Heart right ventricle (tissue), 16 donors: ENCODE data around the gene ANKRD33B. TPM values are rescaled to one million over a fixed set of nuclear protein-coding genes. Genes with fewer than 3 reads are reported as not detected.
"Not testable (repeated sequence)": the region's sequence is repeated elsewhere in the genome, so short reads cannot be mapped to it uniquely, and the experiment has no call there.

Source experiments
- ATAC-seq, 8 donors: fragments of 200-7000 bp; cut with Tn5 transposase; one replicate each; pipeline ENCODE4 v1.9.1; 2020; ENCODE audit warnings: mild to moderate bottlenecking in 8 of 8, moderate library complexity in 8 of 8, moderate number of reproducible peaks in 1 of 8
- DNase-seq, 2 donors: peaks; one replicate each; pipeline ENCODE4 v3.0.0-alpha.2; 2020
- H3K27ac ChIP-seq, 10 donors: fragments of 200-600 bp; sonication (generic) in 2 of 10; one replicate each; pipeline versions ENCODE4 v1.5.0 to v1.8.0; 2020 to 2022; ENCODE audit warnings: mild to moderate bottlenecking in 3 of 10
- H3K27me3 ChIP-seq, 7 donors: fragments of 200-600 bp; one replicate each; pipeline ENCODE4 v1.8.0; 2021 to 2022; ENCODE audit warnings: mild to moderate bottlenecking in 2 of 7
- H3K36me3 ChIP-seq, 9 donors: fragments of 200-600 bp; sonication (generic) in 1 of 9; one replicate each; pipeline versions ENCODE4 v1.5.0 to v1.8.0; 2020 to 2022; ENCODE audit warnings: mild to moderate bottlenecking in 2 of 9
- H3K4me1 ChIP-seq, 9 donors: fragments of 200-600 bp; sonication (generic) in 1 of 9; one replicate each; pipeline versions ENCODE4 v1.5.0 to v1.8.0; 2020 to 2022; ENCODE audit warnings: mild to moderate bottlenecking in 4 of 9
- H3K4me3 ChIP-seq, 10 donors: fragments of 200-600 bp; sonication (generic) in 2 of 10; one replicate each; pipeline versions ENCODE4 v1.5.0 to v1.8.0; 2020 to 2022; ENCODE audit warnings: mild to moderate bottlenecking in 7 of 10, moderate library complexity in 2 of 10
- H3K9me3 ChIP-seq, 11 donors: fragments of 200-600 bp in 10 of 11; sonication (generic) in 2 of 11; one replicate each; pipeline versions ENCODE4 v1.5.0 to v1.8.0; 2013 to 2022; ENCODE audit warnings: mild to moderate bottlenecking in 2 of 11, control low read depth in 1 of 11, moderate library complexity in 1 of 11
- CTCF ChIP-seq, 9 donors: fragments of 200-600 bp; sonication (generic) in 2 of 9; IDR thresholded peaks; one replicate each; pipeline versions ENCODE4 v1.5.0 to v1.8.0; 2021 to 2022; ENCODE audit warnings: antibody characterized with exemption in 9 of 9, mild to moderate bottlenecking in 5 of 9, moderate library complexity in 1 of 9
- WGBS, 2 donors: extraction: QIAGEN DNeasy Blood & Tissue Kit; methylation state at CpG; one replicate each; pipeline ENCODE4 v1.1.7; 2013; ENCODE audit warnings: inconsistent platforms in 1 of 2; 5-methylcytosine and 5-hydroxymethylcytosine counted together
- intact Hi-C, 10 donors: fragments of 100-400 bp; cut with DNase I; formaldehyde crosslinking; loops; one replicate each; pipeline versions ENCODE4 v1.11.1 to v1.14.2; 2022
- polyA plus RNA-seq, 2 donors: library from polyadenylated mRNA; stranded (reverse); fragments of 200-250 nt; gene quantifications; one replicate each; pipeline ENCODE4 v1.2.3, GENCODE V29; 2013
- total RNA-seq, 10 donors: library from RNA; stranded (reverse); fragmentation: NEBNext Ultra II Directional in 3 of 10; extraction: Animal tissue kit (Norgen Biotek cat#: 25700) in 3 of 10; gene quantifications; one replicate each; pipeline versions ENCODE4 v1.2.1 to v1.2.4, GENCODE V29; 2021 to 2023
- donor health status: Arrhythmogenic right ventricular cardiomyopathy.
- donor health status: ischemic (EF 13 %, LVEDD 7.1; RV severe dilation, severe dysfunction).
- donor health status: healthy with polysubstance abuse.
- donor health status: DM: no; HTN: yes; CAD: no.
- donor health status: DM: no; HTN: no; CAD: no.
- donor health status: ischemic (EF 25% LVEDD 6.9; RV normal size, moderate dysfunction).
- donor health status: ischemic (EF 25% LVEDD 5.7; RV mildly dilated, moderate dysfunction).
- donor health status: healthy.
- donor health status: DM: yes; HTN: yes; CAD: no.
- donor health status: Ischemic cardiomyopathy.
- donor health status: ischemic (EF 35%, LVEDD 5.7; RV mildly dilated, moderate dysfunction).
- donor health status: nonischemic (EF 11% LVEDD 7.7; RV severe dilation, severe dysfunction).
- donor health status: DM: yes; HTN: yes; CAD: no.
- donor health status: PGD.
- donor health status: ischemic (EF 29% LVEDD 5.4; RV normal size, mild dysfunction).
- donor health status: nonischemic (EF 23%, LVEDD 6.1; RV moderate dilation, normal function).

ANKRD33B gene
- total and polyA plus RNA-seq, 12 donors = 0.46 to 33.0 (median 13.3) TPM

GRCh38 chr5:10662083-10662482, 98.2 kb downstream of the ANKRD33B start:
- Histone ChIP-seq H3K27me3 (no peaks in the 10 kb centered on the region), H3K9me3 (peaks cover 0 to 4% (median 0%) of the 10 kb centered on the region in 11 donors), H3K36me3 (no peaks in the 10 kb centered on the region), H3K4me1 (peaks cover 0 to 12% (median 9%) of the 10 kb centered on the region in 9 donors), H3K4me3 (no peak overlapping the region), H3K27ac (no peak overlapping the region)
- DNase-seq = no peak
- peak in 1 of 8 donors; percentile 18 for ATAC-seq
- WGBS, 2 donors = 88 to 92% methylated on average over 11 of the region's 11 CpGs
- no peak for TF ChIP-seq CTCF (IDR thresholded peaks at IDR 0.05)
- intact Hi-C loops = no loop called here

GRCh38 chr5:10662661-10663488, 99.0 kb downstream of the ANKRD33B start:
- ATAC-seq (peak in 1 of 8 donors; percentile 16), DNase-seq (no peak)
- H3K36me3 ChIP-seq = no peaks in the 10 kb centered on the region
- no peak overlapping the region for H3K4me3 ChIP-seq
- H3K4me1 ChIP-seq = peaks cover 0 to 12% (median 9%) of the 10 kb centered on the region in 9 donors
- intact Hi-C loops = no loop called here
- H3K9me3 ChIP-seq = peaks cover 0 to 4% (median 0%) of the 10 kb centered on the region in 11 donors
- H3K27me3 ChIP-seq = no peaks in the 10 kb centered on the region
- no peak for TF ChIP-seq CTCF (IDR thresholded peaks at IDR 0.05)
- H3K27ac ChIP-seq = no peak overlapping the region
- 86 to 89% methylated on average over 10 of the region's 10 CpGs for WGBS, 2 donors

GRCh38 chr5:10663489-10664179, 99.8 kb downstream of the ANKRD33B start:
- peaks cover 0 to 12% (median 9%) of the 10 kb centered on the region in 9 donors for H3K4me1 ChIP-seq
- H3K27me3 ChIP-seq = no peaks in the 10 kb centered on the region
- intact Hi-C loops = no loop called here
- WGBS, 2 donors = 37 to 45% methylated on average over 13 of the region's 13 CpGs
- H3K9me3 ChIP-seq = no peaks in the 10 kb centered on the region
- ATAC-seq (peak in 7 of 8 donors; percentile 19 to 71 (median 50)), DNase-seq (peak in 1 of 2 donors; percentile 42)
- H3K36me3 ChIP-seq = no peaks in the 10 kb centered on the region
- peak overlapping the region in 1 of 10 donors; percentile 1 for H3K4me3 ChIP-seq
- no peak overlapping the region for H3K27ac ChIP-seq
- no peak for TF ChIP-seq CTCF (IDR thresholded peaks at IDR 0.05)

GRCh38 chr5:10664180-10664769, 100.4 kb downstream of the ANKRD33B start:
- H3K27me3 ChIP-seq, H3K36me3 ChIP-seq, H3K4me3 ChIP-seq, intact Hi-C loops, H3K27ac ChIP-seq, ATAC-seq, DNase-seq, H3K9me3 ChIP-seq: not testable (repeated sequence)
- H3K4me1 ChIP-seq = peaks cover 0 to 12% (median 9%) of the 10 kb centered on the region in 9 donors
- 91 to 93% methylated on average over 6 of the region's 6 CpGs for WGBS, 2 donors
